GM12878 (cell line): ENCODE data around the gene ALKBH2.

Experiments used
- CTCF ChIP-seq, 3 experiments: IDR thresholded peaks in 2 of 3; conservative IDR thresholded peaks in 1 of 3; 2 replicates each; pipeline ENCODE4 v1.5.1; 2011; ENCODE audit warnings: low read depth in 3 of 3, low read length in 3 of 3, mild to moderate bottlenecking in 3 of 3, control low read depth in 2 of 3, moderate library complexity in 2 of 3, inconsistent platforms in 1 of 3, mixed read lengths in 1 of 3; ENCODE audit not compliant: control insufficient read depth in 2 of 3, insufficient read depth in 1 of 3; ENCODE audit errors: extremely low read depth in 1 of 3
- MYC ChIP-seq: IDR thresholded peaks from 2 replicates; pipeline ENCODE4 v1.6.1; 2011; ENCODE audit warnings: mild to moderate bottlenecking, low read length, moderate library complexity, inconsistent platforms; ENCODE audit not compliant: insufficient read depth, insufficient replicate concordance, insufficient read length, severe bottlenecking
- POLR2AphosphoS5 ChIP-seq: IDR thresholded peaks from 2 replicates; pipeline ENCODE4 v1.6.1; 2011; ENCODE audit warnings: mild to moderate bottlenecking, low read length, inconsistent platforms

DNA sequence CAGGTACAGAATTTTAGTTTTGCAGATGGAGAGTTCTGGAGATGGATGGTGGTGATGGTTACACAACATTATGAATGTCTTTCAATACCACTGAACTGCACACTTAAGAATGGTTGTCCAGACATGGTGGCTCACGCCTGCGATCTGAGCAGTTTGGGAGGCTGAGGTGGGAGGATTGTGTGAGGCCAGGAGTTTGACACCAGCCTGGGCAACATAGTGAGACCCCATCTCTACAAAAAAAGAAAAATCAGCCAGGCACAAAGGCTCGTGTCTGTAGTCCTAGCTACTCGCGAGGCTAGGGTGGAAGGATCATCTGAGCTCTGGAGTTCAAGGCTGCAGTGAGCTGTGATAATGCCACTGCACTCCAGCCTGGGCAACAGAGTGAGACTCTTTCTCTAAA, 49.0 kb downstream of the ALKBH2 start:
- TF ChIP-seq CTCF (IDR thresholded peaks at IDR 0.05 in 2 of 3, conservative IDR thresholded peaks at IDR 0.05 in 1 of 3; ENCODE audit: control insufficient read depth in 2 of 3, extremely low read depth in 1 of 3, insufficient read depth in 1 of 3, low read depth in 3 of 3, low read length in 3 of 3): no peak
- no peak for TF ChIP-seq MYC
- TF ChIP-seq POLR2AphosphoS5: no peak
